Transverse colon (tissue), 4 donors: Measurements from ENCODE around the gene RGP1. TPM values are rescaled to one million over a fixed set of nuclear protein-coding genes. Genes with fewer than 3 reads are reported as not detected.

Experiments used
- DNase-seq: peaks from one replicate; pipeline ENCODE4 v3.0.0-alpha.2; 2019
- H3K27ac ChIP-seq, 4 donors: fragments of 200-600 bp; sonication (generic); 2 replicates each; pipeline ENCODE4 v1.5.1; 2016 to 2018; ENCODE audit warnings: inconsistent platforms in 4 of 4
- H3K27me3 ChIP-seq: fragments of 200-600 bp; sonication (generic); 2 replicates; pipeline ENCODE4 v1.5.1; 2017; ENCODE audit warnings: inconsistent platforms
- H3K36me3 ChIP-seq, 4 donors: fragments of 200-600 bp; sonication (generic); 2 replicates each; pipeline ENCODE4 v1.5.1; 2017 to 2019; ENCODE audit warnings: inconsistent platforms in 4 of 4
- H3K4me1 ChIP-seq, 4 donors: fragments of 200-600 bp; sonication (generic); 2 replicates each; pipeline ENCODE4 v1.5.1; 2017 to 2020; ENCODE audit warnings: inconsistent platforms in 4 of 4
- H3K4me3 ChIP-seq, 4 donors: fragments of 200-600 bp; sonication (generic); 1 replicate in 1 of 4; 2 replicates in 3 of 4; pipeline versions ENCODE4 v1.5.1 to v1.6.1; 2017 to 2019; ENCODE audit warnings: inconsistent platforms in 4 of 4
- H3K9me3 ChIP-seq, 2 donors: fragments of 200-600 bp; sonication (generic); 2 replicates each; pipeline ENCODE4 v1.5.1; 2017 to 2019; ENCODE audit warnings: inconsistent platforms in 2 of 2
- EP300 ChIP-seq: sonication (generic); formaldehyde crosslinking; IDR thresholded peaks from one replicate; pipeline ENCODE4 v1.6.1; 2017; ENCODE audit warnings: antibody characterized with exemption, low read depth
- POLR2A ChIP-seq: fragments of 450-650 bp; IDR thresholded peaks from one replicate; pipeline ENCODE4 v1.6.1; 2016; ENCODE audit warnings: antibody characterized with exemption, mild to moderate bottlenecking, moderate library complexity
- POLR2AphosphoS5 ChIP-seq, 3 donors: sonication (generic); formaldehyde crosslinking; IDR thresholded peaks; one replicate each; pipeline ENCODE4 v1.6.1; 2016; ENCODE audit warnings: antibody characterized with exemption in 3 of 3
- WGBS, 2 donors: methylation state at CpG; one replicate each; pipeline ENCODE4 v1.1.5; 2018; ENCODE audit warnings: low coverage in 1 of 2; 5-methylcytosine and 5-hydroxymethylcytosine counted together
- in situ Hi-C, 4 donors: fragments of 200-750 bp; cut with MboI; loops; one replicate each; pipeline versions ENCODE4 v1.15.0 to v1.15.1; 2017; ENCODE audit warnings: low sequenced_read_pairs in 3 of 4, low pct_ligation_motif_present in 1 of 4, low pct_unique_long_range_greater_than_20kb in 1 of 4
- intact Hi-C: fragments of 100-400 bp; cut with DNase I; formaldehyde crosslinking; loops from one replicate; pipeline ENCODE4 v1.15.1; 2023; ENCODE audit warnings: low total_unique reads
- small RNA-seq, 4 donors: library from RNA; depleted of rRNA; stranded (forward); fragments of <200 nt; gene quantifications; one replicate each; pipeline ENCODE3, GENCODE V24; 2016
- total RNA-seq, 4 donors: library from RNA; depleted of rRNA; stranded (reverse); fragments of >200 nt; gene quantifications; one replicate each; pipeline ENCODE4 v1.1.0, GENCODE V29; 2016
- TF ChIP-seq, protein P1 (sequence below), 5 experiments: fragments of 200-600 bp in 3 of 5; fragments of 450-650 bp in 2 of 5; sonication (generic) in 3 of 5; IDR thresholded peaks; 1 replicate in 2 of 5; 2 replicates in 3 of 5; pipeline ENCODE4 v1.5.1; 2016 to 2017; ENCODE audit warnings: antibody characterized with exemption in 5 of 5, inconsistent platforms in 3 of 5, mild to moderate bottlenecking in 2 of 5, moderate library complexity in 1 of 5

RGP1 gene
- total RNA-seq, 4 donors from 2014 or later = 30.3 to 47.5 (median 43.7) TPM

DNA sequence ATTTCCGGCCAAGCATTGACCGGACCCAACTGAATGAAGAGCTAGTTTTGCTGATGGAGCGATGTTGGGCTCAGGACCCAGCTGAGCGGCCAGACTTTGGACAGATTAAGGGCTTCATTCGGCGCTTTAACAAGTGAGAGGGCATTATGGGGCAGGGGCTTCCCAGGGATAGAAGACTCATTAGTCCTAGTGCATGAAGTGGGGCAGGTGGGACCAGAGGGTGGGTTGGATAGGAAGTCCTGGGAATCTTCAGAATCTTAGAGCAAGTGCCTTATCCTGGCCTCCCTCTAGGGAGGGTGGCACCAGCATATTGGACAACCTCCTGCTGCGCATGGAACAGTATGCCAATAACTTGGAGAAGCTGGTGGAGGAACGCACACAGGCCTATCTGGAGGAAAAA is 57.0 kb downstream of the RGP1 start:
- H3K27ac ChIP-seq = no peak overlapping the region
- no peaks in the 10 kb centered on the region for H3K27me3 ChIP-seq
- intact Hi-C loops = no loop called here
- DNase-seq = no peak
- in situ Hi-C loops = no loop called here
- no peak overlapping the region for H3K4me3 ChIP-seq
- H3K36me3 ChIP-seq = peaks cover 0 to 17% (median 0%) of the 10 kb centered on the region in 4 donors
- TF ChIP-seq, protein P1, sequence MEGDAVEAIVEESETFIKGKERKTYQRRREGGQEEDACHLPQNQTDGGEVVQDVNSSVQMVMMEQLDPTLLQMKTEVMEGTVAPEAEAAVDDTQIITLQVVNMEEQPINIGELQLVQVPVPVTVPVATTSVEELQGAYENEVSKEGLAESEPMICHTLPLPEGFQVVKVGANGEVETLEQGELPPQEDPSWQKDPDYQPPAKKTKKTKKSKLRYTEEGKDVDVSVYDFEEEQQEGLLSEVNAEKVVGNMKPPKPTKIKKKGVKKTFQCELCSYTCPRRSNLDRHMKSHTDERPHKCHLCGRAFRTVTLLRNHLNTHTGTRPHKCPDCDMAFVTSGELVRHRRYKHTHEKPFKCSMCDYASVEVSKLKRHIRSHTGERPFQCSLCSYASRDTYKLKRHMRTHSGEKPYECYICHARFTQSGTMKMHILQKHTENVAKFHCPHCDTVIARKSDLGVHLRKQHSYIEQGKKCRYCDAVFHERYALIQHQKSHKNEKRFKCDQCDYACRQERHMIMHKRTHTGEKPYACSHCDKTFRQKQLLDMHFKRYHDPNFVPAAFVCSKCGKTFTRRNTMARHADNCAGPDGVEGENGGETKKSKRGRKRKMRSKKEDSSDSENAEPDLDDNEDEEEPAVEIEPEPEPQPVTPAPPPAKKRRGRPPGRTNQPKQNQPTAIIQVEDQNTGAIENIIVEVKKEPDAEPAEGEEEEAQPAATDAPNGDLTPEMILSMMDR (IDR thresholded peaks at IDR 0.05) = no peak
- TF ChIP-seq POLR2A (no peak), EP300 (no peak), POLR2AphosphoS5 (IDR thresholded peaks at IDR 0.05) (no peak)
- H3K4me1 ChIP-seq = peaks cover 0 to 3% (median 1%) of the 10 kb centered on the region in 4 donors
- WGBS, 2 donors = 99 to 100% methylated on average over 4 to 8 of the region's 8 CpGs
- no peaks in the 10 kb centered on the region for H3K9me3 ChIP-seq

Small RNA genes within 50 kb of the gene (small RNA-seq; reads per million reads assigned to genes)
- gene MIR6853 = 0 to 0.35 (median 0.21) reads per million in 4 donors

Other genes with a start within 250 kb of the RGP1 start
- gene TESK1, start 144.0 kb upstream of the RGP1 start, total RNA-seq = 10 to 100 TPM; 11.9 to 69.2 (median 45.8) TPM
- 10 to 100 TPM in 2 of 4 donors, 1 to 10 TPM in 2; 3.0 to 21.9 (median 10.9) TPM for gene CD72, start 130.9 kb upstream of the RGP1 start, total RNA-seq
- 1 to 10 TPM in 3 of 4 donors, not detected in 1; 1.2 to 6.7 (median 3.8) TPM for gene SIT1, start 98.4 kb upstream of the RGP1 start, total RNA-seq
- gene RMRP, start 91.3 kb upstream of the RGP1 start, total RNA-seq = 1,000 to 10,000 TPM; 1,115 to 7,222 (median 2,718) TPM
- 10 to 100 TPM; 32.0 to 50.1 (median 37.2) TPM for gene CCDC107, start 91.0 kb upstream of the RGP1 start, total RNA-seq
- gene ARHGEF39, start 84.1 kb upstream of the RGP1 start, total RNA-seq = 1 to 10 TPM; 1.6 to 7.4 (median 5.8) TPM
- gene CA9, start 75.4 kb upstream of the RGP1 start, total RNA-seq = not detected
- 1,000 to 10,000 TPM in 1 of 4 donors, 100 to 1,000 TPM in 3; 493 to 2,531 (median 633) TPM for gene TPM2, start 59.4 kb upstream of the RGP1 start, total RNA-seq
- 100 to 1,000 TPM; 158 to 328 (median 177) TPM for gene TLN1, start 17.1 kb upstream of the RGP1 start, total RNA-seq
- gene CREB3, start 16.6 kb upstream of the RGP1 start, total RNA-seq = 10 to 100 TPM; 22.4 to 69.7 (median 45.5) TPM
- gene GBA2, start 59 bp upstream of the RGP1 start, total RNA-seq = 100 to 1,000 TPM; 217 to 709 (median 255) TPM
- gene MSMP, start 5.0 kb downstream of the RGP1 start, total RNA-seq = not detected
- gene NPR2, start 42.3 kb downstream of the RGP1 start, total RNA-seq = 1 to 10 TPM; 1.1 to 6.8 (median 4.9) TPM
- 1 to 10 TPM in 2 of 4 donors, under 1 TPM in 1, not detected in 1; 0.41 to 3.0 (median 1.9) TPM for gene SPAG8, start 63.0 kb downstream of the RGP1 start, total RNA-seq
- gene HINT2, start 65.8 kb downstream of the RGP1 start, total RNA-seq = 10 to 100 TPM; 16.8 to 58.0 (median 38.9) TPM
- under 1 TPM in 1 of 4 donors, not detected in 3; 0.14 TPM for gene FAM221B, start 79.4 kb downstream of the RGP1 start, total RNA-seq
- gene TMEM8B, start 79.9 kb downstream of the RGP1 start, total RNA-seq = 10 to 100 TPM in 2 of 4 donors, 1 to 10 TPM in 2; 7.8 to 21.3 (median 9.6) TPM
- gene OR13J1, start 121.1 kb downstream of the RGP1 start, total RNA-seq = under 1 TPM in 1 of 4 donors, not detected in 3; 0.64 TPM
- 10 to 100 TPM; 23.9 to 60.2 (median 34.3) TPM for gene HRCT1, start 156.9 kb downstream of the RGP1 start, total RNA-seq
- 1 to 10 TPM in 1 of 4 donors, under 1 TPM in 1, not detected in 2; 0.68 to 2.5 TPM for gene SPAAR, start 160.2 kb downstream of the RGP1 start, total RNA-seq
- not detected for gene OR2S2, start 208.9 kb downstream of the RGP1 start, total RNA-seq